Measurements from ENCODE around the gene ZDHHC24.
"Not testable (repeated sequence)": the region's sequence is repeated elsewhere in the genome, so short reads cannot be mapped to it uniquely, and the experiment has no call there.

ZDHHC24 gene, protein sequence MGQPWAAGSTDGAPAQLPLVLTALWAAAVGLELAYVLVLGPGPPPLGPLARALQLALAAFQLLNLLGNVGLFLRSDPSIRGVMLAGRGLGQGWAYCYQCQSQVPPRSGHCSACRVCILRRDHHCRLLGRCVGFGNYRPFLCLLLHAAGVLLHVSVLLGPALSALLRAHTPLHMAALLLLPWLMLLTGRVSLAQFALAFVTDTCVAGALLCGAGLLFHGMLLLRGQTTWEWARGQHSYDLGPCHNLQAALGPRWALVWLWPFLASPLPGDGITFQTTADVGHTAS

GRCh38 chr11:66545701-66546367 lies at the start of gene ZDHHC24:
ZDHHC24 (minus strand) TSS chr11:66546048; CDS start chr11:66546003, 45 bp downstream.
- H3K27me3 Mint-ChIP-seq, result no peaks in the 10 kb centered on the region
- peaks cover 30% of the 10 kb centered on the region for H3K4me1 Mint-ChIP-seq (ENCODE audit: low read depth)
- H3K27ac Mint-ChIP-seq, result peak within 1 kb of the TSS; percentile 88
- DNase-seq, result peak; percentile 94
- H3K4me3 Mint-ChIP-seq, result peak within 1 kb of the TSS; percentile 86
- no peaks in the 10 kb centered on the region for H3K9me3 Mint-ChIP-seq
- H3K36me3 Mint-ChIP-seq (ENCODE audit: low read depth), result peaks cover 29% of the 10 kb centered on the region

DNA sequence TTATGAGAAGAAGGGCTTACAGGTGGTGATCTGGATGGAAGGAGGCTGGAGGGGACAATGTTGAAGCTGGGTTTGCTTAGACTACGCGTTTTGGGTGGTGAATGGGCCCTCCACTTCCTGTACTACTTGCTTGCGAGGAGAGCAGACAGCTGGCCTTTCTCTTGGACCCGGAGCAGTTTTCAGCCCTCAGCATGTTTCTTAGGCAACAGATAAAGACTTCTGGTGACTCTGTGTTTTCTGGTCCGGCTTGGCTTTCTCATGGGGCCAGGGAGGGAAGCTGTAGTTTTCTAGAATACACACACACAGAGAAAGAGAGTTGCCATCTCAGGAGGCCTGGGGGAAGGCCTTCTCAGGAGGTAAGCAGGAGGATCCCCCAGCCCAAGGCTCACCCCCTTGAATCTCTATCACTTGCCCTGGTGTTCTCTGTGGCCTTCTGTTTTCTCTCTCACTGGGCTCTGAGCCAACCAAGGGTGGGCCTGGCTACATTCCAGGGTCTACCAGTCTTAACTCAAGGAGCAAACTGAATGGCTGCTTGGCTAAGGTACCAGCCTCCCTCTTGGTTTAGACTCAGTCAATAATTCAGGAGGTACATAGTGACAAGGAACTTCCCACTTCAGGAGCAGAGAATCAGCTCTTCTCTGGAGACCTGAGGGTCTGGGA lies 49.5 kb upstream of the ZDHHC24 start:
- peaks cover 23% of the 10 kb centered on the region for H3K36me3 Mint-ChIP-seq (ENCODE audit: low read depth)
- H3K9me3 Mint-ChIP-seq, result no peaks in the 10 kb centered on the region
- no peak overlapping the region for H3K27ac Mint-ChIP-seq
- H3K27me3 Mint-ChIP-seq, result no peaks in the 10 kb centered on the region
- no peak for DNase-seq
- peaks cover 28% of the 10 kb centered on the region for H3K4me1 Mint-ChIP-seq (ENCODE audit: low read depth)
- peak overlapping the region; percentile 4 for H3K4me3 Mint-ChIP-seq

- peak overlapping the region; percentile 99 for H3K27ac Mint-ChIP-seq
- H3K4me1 Mint-ChIP-seq (ENCODE audit: low read depth), result peaks cover 28% of the 10 kb centered on the region
These were observed 47.8 kb upstream of the ZDHHC24 start for GRCh38 chr11:66593650-66594049.

DNA sequence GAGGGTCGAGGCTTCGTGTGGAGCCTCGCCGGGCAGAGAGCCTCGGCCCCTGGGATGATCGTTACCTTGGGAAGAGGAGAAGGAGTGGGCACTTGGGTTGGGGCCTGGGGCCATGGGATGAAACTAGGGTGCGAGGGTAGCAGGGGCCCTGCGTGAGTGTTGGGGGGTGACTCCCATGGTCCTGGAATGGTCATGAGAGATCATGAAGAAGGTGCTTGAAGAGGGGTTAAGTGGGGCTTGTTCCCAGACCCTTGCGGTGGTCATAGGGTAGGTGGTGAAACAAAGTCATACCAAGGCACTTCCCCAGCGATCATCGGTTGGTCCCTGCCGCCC lies 47.4 kb upstream of the ZDHHC24 start:
- Mint-ChIP-seq H3K27ac (peak overlapping the region; percentile 99), H3K4me1 (ENCODE audit: low read depth) (peaks cover 28% of the 10 kb centered on the region), H3K36me3 (ENCODE audit: low read depth) (peaks cover 5% of the 10 kb centered on the region), H3K27me3 (no peaks in the 10 kb centered on the region), H3K9me3 (no peaks in the 10 kb centered on the region), H3K4me3 (peak overlapping the region; percentile 100)
- DNase-seq, result no peak

More at GRCh38 chr11:66593650-66594049, 47.8 kb upstream of the ZDHHC24 start:
- Mint-ChIP-seq H3K27me3 (no peaks in the 10 kb centered on the region), H3K36me3 (ENCODE audit: low read depth) (peaks cover 6% of the 10 kb centered on the region), H3K9me3 (no peaks in the 10 kb centered on the region), H3K4me3 (peak overlapping the region; percentile 100)
- DNase-seq, result no peak

DNA sequence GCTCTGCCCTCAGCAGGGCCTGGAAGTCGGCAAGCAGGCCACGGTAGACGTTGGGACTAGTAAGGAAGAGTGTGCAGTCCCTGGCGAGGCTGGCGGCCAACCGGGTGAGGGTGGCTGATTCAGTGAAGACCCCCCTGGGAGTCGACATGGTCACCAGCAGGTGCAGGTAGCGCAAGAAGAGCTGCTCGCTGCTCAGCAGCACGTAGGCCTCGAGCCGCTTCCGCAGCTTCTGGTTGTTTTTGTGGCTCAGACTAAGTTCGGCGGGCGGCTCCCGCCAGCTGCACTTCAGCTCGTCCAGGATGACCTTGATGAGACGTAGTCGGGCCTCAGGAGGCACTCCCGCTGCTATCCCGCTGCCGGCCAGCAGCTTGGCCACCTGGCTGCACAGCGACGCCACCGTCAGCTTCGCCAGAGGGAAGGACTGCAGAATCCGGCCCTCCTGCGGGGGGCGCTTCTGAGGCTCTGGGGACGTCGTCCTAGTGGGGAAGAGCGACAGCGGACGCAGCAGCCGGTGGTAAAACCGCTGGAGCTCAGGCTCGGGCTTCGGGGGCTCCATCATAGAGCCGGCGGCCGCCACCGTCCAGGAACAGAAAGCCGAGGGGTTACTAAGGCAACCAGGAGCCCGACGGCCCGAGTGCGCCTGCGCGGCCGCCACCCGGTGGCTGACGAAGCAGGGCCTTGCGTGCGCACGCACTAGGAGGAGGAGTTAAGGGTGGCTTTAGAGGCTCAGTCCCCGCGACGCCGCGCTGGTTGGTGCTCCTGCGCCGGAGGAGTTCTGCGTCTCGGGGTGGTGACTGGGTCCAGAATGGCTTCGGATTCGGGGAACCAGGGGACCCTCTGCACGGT lies 46.8 kb upstream of the ZDHHC24 start, which contains the start of the genes CCDC87 and CCS:
Gene CCDC87, minus strand, starts transcription at position 607 of the 846 bp plus-strand sequence. Its CDS starts 48 bp downstream, at position 559.
Gene CCS, plus strand, starts transcription at position 729 of the 846 bp plus-strand sequence. Its CDS starts 77 bp downstream, at position 806.
- Mint-ChIP-seq H3K27me3 (no peaks in the 10 kb centered on the region), H3K27ac (peak within 1 kb of the TSS; percentile 99), H3K4me1 (ENCODE audit: low read depth) (peaks cover 28% of the 10 kb centered on the region), H3K9me3 (no peaks in the 10 kb centered on the region), H3K4me3 (peak within 1 kb of the TSS; percentile 100), H3K36me3 (ENCODE audit: low read depth) (peaks cover 5% of the 10 kb centered on the region)
- DNase-seq, result peak; percentile 99

DNA sequence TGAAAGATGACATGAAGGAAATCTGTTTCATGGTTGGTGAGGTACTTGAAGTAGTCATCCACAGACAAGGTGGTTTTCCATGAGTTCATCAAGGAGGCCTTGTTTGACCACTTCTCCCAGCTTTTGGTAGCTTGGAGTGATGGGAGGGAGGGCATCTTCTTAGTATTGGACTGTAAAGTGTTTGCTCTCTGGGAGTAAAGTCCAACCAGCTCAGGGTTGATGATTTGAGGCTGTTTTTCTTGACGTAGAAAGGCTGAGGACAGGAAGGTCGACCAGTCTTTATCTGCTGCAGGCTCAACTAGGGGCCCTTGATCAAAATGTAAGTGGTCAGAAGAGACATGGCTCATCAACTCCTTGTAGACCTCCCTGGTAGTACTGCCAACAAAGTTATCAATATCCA lies 45.3 kb upstream of the ZDHHC24 start:
- no peak overlapping the region for H3K27ac Mint-ChIP-seq
- no peak for DNase-seq
- H3K9me3 Mint-ChIP-seq, result no peaks in the 10 kb centered on the region
- no peak overlapping the region for H3K4me3 Mint-ChIP-seq
- H3K27me3 Mint-ChIP-seq, result no peaks in the 10 kb centered on the region
- peaks cover 28% of the 10 kb centered on the region for H3K4me1 Mint-ChIP-seq (ENCODE audit: low read depth)
- H3K36me3 Mint-ChIP-seq (ENCODE audit: low read depth), result peaks cover 5% of the 10 kb centered on the region

GRCh38 chr11:66589996-66590675 lies 44.3 kb upstream of the ZDHHC24 start:
- DNase-seq, result no peak
- H3K4me3 Mint-ChIP-seq, result no peak overlapping the region
- no peak overlapping the region for H3K27ac Mint-ChIP-seq
- H3K36me3 Mint-ChIP-seq (ENCODE audit: low read depth), result peaks cover 5% of the 10 kb centered on the region
- H3K4me1 Mint-ChIP-seq (ENCODE audit: low read depth), result peaks cover 22% of the 10 kb centered on the region
- H3K27me3 Mint-ChIP-seq, result no peaks in the 10 kb centered on the region
- H3K9me3 Mint-ChIP-seq, result no peaks in the 10 kb centered on the region

DNA sequence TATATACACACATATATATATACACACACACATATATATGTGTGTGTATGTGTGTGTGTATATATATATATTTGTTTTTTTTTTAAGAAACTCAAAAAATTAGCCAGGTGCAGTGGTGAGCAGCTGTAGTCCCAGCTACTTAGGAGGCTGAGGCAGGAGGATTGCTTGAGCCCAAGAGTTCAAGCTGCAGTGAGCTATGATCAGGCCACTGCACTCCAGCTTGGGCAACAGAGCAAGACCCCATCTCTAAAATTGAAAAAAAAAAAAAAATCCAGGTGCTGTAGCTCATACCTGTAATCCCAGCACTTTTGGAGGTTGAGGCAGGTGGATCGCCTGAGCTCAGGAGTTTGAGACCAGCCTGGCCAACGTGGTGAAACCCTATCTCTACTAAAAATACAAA lies 43.5 kb upstream of the ZDHHC24 start:
- H3K9me3 Mint-ChIP-seq; DNase-seq; H3K27me3 Mint-ChIP-seq; H3K27ac Mint-ChIP-seq; H3K4me3 Mint-ChIP-seq; H3K36me3 Mint-ChIP-seq (ENCODE audit: low read depth): not testable (repeated sequence)
- H3K4me1 Mint-ChIP-seq (ENCODE audit: low read depth), result peaks cover 17% of the 10 kb centered on the region

- no peaks in the 10 kb centered on the region for H3K27me3 Mint-ChIP-seq
- no peak overlapping the region for H3K4me3 Mint-ChIP-seq
- H3K36me3 Mint-ChIP-seq (ENCODE audit: low read depth), result no peaks in the 10 kb centered on the region
These were observed 40.3 kb upstream of the ZDHHC24 start for GRCh38 chr11:66586136-66586535.

GRCh38 chr11:66585447-66585846 lies 39.6 kb upstream of the ZDHHC24 start:
- not testable (repeated sequence) for H3K27ac Mint-ChIP-seq; H3K9me3 Mint-ChIP-seq; H3K27me3 Mint-ChIP-seq; H3K36me3 Mint-ChIP-seq (ENCODE audit: low read depth); H3K4me1 Mint-ChIP-seq (ENCODE audit: low read depth); H3K4me3 Mint-ChIP-seq; DNase-seq

More at GRCh38 chr11:66586136-66586535, 40.3 kb upstream of the ZDHHC24 start:
- no peak for DNase-seq
- Mint-ChIP-seq H3K27ac (no peak overlapping the region), H3K4me1 (ENCODE audit: low read depth) (peaks cover 2% of the 10 kb centered on the region), H3K9me3 (peaks cover 5% of the 10 kb centered on the region)

DNA sequence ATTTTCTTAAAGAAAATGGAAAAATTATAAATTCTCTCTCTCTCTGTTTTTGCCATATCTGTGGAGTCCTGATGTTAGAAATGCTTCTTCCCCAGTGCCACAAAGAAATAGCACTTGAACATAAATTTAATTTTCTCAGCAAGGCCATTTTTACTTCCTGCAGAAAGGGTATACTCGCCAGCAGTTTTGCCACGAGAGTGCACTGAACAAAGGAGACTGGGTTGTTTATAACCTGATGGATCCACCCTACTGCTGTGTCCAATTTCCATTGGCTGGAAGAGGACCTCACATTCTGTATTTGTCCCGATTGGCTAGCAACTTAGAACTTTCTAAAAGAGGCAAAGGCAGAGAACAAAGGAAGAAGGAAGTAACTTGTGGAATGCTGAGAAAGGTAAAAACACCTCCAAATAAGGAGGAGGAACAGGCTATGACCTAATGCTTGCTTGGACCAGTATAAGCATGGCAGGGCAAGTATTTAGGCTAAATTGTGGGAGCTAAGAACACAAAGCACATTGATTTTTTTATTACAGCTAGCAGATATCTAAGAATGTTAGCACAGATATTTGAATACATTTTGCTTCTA lies 36.8 kb upstream of the ZDHHC24 start:
- not testable (repeated sequence) for H3K36me3 Mint-ChIP-seq (ENCODE audit: low read depth); H3K27ac Mint-ChIP-seq; H3K9me3 Mint-ChIP-seq; DNase-seq; H3K27me3 Mint-ChIP-seq; H3K4me3 Mint-ChIP-seq
- H3K4me1 Mint-ChIP-seq (ENCODE audit: low read depth), result peaks cover 18% of the 10 kb centered on the region

DNA sequence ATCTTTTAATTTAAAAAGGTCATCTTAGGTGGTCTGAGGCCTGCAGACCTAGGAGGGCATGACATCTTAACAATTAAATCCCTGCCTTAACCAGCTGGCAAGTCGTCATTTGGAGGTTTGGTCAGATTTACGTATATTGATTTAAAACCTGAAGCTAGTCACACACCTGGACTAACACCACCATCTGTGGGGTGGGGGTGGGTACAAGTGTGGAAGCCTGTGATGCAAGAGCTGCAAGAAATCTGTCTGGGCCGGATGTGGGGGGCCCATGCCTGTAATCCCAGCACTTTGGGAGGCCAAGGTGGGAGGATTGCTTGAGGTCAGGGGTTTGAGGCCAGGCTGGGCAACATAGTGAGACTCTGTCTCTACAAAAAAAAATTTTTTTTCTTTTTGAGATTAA lies 35.4 kb upstream of the ZDHHC24 start:
- Mint-ChIP-seq H3K27me3 (peaks cover 3% of the 10 kb centered on the region), H3K36me3 (ENCODE audit: low read depth) (no peaks in the 10 kb centered on the region), H3K9me3 (peaks cover 5% of the 10 kb centered on the region), H3K4me1 (ENCODE audit: low read depth) (peaks cover 18% of the 10 kb centered on the region), H3K27ac (no peak overlapping the region), H3K4me3 (no peak overlapping the region)
- DNase-seq, result no peak

DNA sequence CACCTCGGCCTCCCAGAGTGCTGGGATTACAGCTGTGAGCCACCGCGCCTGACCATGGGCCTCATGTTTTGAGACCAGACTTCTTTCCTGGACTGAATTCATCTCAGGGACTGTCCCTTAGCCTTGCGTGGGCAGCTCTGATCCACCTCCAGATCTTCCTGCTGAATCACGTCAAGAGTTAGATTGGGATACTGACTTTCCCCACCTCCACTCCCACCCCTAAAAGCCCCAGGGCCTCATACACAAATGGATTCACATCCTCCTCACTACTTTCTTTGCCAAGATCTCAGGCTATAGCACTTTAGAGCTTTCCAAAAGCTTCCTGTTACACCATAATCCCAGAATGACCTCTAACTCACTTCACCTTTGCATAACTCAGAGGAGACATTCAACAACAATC lies 35.0 kb upstream of the ZDHHC24 start:
- Mint-ChIP-seq H3K4me1 (ENCODE audit: low read depth) (peaks cover 18% of the 10 kb centered on the region), H3K27ac (no peak overlapping the region), H3K4me3 (no peak overlapping the region), H3K9me3 (peaks cover 5% of the 10 kb centered on the region), H3K27me3 (peaks cover 3% of the 10 kb centered on the region), H3K36me3 (ENCODE audit: low read depth) (no peaks in the 10 kb centered on the region)
- no peak for DNase-seq
